GM10266 (cell line): ENCODE data around the gene KRTAP5-6.
"Not testable (repeated sequence)": the region's sequence is repeated elsewhere in the genome, so short reads cannot be mapped to it uniquely, and the experiment has no call there.

ENCODE experiments used
- DNase-seq: peaks from one replicate; pipeline ENCODE4 v3.0.0; 2012; ENCODE audit errors: extremely low spot score
- TF ChIP-seq, protein P1 (sequence below): IDR thresholded peaks from 2 replicates; pipeline ENCODE4 v1.5.1; 2012; ENCODE audit warnings: mild to moderate bottlenecking, low read depth; ENCODE audit not compliant: control insufficient read depth, insufficient read depth; ENCODE audit errors: missing control alignments

Gene KRTAP5-6

DNA sequence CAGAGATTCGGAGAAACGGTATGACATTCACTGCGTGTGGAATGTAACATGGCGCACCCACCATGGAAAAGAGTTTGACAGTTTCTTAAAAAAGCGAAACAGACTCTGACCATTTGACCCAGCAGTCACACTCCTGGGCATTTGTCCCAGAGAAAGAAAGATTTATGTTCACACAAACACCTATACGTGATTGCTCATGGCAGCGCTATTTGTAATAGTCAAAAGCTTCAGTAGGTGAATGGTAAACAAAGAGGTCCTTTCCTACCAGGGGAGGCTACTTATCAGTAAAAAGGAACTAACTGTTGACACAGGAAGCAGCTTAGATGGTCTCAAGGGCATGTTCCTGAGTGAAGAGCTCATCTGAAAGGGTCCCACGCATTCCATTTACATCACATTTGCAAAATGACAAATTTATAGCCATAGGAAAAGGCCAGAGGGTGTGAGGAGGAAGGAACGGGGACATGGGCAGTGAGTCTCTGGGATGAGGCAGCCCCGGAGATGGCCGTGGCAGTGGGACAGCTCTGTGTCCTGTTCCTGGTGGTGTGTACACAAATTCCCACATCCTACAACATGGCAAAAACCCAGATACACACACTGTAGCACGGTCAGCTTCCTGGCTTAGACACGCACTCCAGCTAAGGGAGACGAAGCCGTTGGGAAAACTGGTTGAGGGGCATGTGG is 14.6 kb upstream of the KRTAP5-6 start:
- no peak for DNase-seq
- TF ChIP-seq, protein P1, sequence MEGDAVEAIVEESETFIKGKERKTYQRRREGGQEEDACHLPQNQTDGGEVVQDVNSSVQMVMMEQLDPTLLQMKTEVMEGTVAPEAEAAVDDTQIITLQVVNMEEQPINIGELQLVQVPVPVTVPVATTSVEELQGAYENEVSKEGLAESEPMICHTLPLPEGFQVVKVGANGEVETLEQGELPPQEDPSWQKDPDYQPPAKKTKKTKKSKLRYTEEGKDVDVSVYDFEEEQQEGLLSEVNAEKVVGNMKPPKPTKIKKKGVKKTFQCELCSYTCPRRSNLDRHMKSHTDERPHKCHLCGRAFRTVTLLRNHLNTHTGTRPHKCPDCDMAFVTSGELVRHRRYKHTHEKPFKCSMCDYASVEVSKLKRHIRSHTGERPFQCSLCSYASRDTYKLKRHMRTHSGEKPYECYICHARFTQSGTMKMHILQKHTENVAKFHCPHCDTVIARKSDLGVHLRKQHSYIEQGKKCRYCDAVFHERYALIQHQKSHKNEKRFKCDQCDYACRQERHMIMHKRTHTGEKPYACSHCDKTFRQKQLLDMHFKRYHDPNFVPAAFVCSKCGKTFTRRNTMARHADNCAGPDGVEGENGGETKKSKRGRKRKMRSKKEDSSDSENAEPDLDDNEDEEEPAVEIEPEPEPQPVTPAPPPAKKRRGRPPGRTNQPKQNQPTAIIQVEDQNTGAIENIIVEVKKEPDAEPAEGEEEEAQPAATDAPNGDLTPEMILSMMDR = no peak

DNA sequence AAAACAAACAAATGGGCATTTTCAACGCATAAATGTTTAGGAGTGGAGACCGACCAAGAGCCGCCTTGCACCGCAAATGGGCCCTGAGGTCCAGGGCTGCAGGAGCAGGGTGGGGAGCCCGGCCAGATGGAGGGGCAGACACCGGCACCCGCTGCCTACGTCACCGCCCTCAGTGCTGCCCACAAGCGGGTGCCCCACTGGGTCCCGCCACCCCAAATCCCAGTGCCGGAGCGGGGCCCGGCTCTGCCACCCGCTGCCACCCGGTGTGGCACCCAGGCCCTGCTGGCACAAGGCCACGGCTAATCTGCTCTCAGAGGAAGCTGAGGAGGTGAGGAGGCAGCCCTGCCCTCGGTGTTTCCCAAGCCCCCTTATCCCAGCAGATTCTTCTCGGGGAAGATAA is 13.8 kb upstream of the KRTAP5-6 start:
- not testable (repeated sequence) for DNase-seq

DNA sequence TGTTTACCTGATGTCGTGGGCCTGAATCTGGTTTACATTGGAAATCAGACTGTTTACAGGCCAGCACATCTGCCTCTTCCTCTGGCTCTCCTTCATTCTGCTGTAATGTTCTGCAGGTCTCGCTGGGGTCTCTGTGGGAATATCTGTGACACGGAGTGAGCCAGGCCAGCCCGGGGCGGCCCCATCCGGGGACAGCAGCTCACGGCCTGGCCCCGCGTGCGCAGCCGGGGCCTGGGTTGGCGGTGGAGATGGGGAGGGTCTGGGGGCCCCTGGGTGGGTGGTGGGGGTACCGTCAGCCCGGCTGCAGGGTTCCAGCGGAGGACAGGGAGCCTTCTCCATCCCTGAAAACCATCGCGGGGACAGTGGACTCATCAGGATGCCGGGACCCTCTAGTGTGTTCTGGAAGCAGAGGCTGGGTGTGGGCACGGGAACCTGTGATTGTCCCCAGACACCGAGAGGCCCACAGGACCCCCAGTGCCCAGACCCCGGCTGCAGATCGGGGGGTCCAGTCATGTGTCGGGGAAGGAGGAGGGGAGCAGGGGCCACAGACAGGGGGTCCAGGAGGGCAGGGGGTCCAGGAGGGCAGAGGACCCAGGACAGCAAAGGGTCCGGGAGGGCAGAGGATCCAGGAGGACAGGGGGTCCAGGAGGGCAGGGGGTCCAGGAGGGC is 13.0 kb upstream of the KRTAP5-6 start:
- not testable (repeated sequence) for DNase-seq

DNA sequence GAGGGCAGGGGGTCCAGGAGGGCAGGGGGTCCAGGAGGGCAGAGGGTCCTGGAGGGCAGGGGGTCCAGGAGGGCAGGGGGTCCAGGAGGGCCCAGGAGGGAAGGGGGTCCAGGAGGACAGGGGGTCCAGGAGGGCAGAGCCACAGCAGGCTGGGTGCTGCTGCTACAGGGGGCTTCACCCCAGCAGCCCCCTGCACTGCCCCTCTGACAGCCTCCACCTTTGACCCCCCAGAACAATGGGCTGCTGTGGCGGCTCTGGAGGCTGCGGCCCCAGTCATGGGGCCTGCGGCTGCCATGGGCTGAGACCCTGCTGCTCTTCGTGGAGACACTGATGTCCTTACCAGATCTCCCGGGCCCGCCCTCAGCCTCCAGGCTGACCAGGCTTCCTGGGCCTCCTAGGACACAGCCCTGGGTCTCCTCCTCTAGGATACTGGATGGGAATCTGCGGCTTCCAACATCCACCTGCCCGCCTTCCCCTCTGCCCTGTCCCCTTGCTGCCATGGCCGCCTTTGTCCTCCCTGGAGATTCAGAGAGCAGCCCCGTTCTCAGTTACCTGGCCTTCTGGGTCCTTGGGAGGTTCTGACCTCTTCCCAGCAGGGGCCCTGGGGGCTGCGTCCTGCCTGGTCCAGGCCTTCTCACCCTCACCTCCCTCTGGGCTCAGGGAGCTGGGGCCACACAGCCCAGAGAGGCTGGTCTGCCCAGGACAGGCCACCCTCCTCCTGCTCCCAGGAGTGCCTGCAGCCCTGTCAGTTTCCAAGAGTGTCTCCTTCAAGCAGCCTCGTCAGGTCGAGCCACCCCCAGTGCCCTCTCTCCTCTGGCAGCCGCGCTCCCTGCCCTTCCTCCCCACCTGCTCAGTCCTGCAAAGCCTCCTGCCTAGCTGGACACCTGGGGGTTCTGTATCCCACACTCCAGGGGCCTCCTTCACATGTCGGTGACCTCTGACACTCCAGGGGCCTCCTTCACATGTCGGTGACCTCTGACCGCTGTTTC is 11.8 kb upstream of the KRTAP5-6 start:
- DNase-seq = not testable (repeated sequence)

DNA sequence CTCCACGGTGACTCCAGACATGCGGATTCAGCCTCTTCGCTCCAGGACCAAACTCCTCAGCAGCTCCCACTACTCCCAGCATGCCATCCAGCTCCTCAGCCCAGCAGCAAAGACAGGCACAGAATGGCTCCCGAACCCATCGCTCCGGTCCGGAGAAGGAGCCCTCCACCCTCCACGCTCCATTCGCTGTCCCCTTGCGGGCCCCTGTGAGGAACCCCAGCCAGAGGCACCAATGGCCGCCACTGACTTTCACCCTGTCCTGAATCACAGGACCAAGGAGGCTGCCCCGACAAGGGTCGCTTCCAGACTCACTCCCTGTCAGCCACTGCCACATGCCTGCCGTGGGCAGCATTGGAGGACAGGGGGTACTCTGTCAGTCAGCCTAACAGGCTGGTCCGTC is 10.8 kb upstream of the KRTAP5-6 start:
- not testable (repeated sequence) for DNase-seq

DNA sequence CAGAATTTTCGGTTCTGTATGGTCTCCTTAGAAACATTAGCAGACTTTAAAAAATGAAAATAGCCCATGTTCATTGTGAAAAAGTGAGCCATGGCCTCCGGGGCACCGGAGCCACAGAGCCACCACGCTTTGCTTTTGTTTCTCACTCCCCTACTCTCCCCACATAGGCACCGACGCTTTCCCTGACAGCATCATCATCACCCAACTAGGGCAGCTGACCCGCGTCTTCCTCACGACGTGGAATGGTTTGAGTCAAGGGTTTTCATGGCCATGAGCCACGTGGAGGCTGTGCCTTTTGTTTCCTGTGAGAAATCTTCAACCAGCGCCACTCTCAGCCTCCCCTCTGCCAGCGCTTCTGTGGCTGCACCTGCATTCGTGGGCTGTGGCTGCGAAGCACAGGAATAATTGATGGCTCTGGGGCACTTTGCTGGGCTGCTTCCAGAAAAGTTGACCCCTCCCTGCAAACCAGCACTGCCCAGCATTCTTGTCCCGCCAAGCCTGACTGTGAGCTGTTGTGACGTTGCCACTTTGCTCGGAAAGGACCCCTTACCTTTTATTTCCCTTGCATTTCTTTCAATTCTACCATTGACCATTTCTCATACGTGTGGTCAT is 8.6 kb upstream of the KRTAP5-6 start:
- DNase-seq = not testable (repeated sequence)

DNA sequence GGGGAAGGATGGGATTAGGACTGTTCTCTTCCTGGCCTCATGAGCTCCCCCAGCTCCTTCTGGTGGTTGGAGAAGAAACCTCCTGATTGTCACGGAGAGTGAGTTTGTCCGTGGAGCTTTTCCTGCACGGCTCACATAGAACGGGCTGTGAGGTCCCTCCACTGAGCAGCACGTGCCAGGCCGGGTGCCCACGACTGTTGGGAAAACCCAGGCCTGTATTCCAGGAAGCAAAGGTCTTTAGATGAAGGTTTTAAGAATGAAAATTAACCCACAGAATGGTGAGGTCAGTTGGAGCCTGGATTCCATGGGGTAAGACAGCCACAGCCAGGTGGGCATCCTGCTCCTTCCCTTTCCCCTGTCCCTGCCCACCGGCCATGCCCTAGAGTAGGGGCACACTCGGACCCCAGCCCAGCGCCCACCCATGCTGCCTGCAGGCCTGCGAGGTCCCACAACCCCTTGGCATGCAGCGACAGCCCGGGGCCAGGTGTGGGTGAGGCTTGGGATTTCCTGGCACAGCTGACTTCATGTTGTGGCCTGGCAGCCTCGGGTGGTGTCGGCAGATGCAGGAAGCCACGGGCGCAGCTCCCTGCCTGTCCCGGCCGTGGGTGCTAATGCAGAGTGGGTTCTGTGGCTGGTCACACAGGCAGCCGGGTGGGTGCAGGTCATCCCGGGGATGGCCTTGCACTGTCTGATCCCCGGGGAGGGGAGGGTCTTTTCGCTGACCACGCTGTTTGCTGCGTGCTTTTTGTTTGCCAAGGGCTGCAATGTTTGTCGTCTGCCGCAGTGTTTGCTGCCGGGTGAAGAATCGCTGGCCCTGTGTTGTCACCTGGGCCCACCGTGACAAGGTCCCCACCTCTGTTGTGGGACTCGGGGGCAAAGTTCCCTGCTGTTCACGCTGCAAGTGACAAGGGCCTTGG is 7.5 kb upstream of the KRTAP5-6 start:
- not testable (repeated sequence) for DNase-seq

DNA sequence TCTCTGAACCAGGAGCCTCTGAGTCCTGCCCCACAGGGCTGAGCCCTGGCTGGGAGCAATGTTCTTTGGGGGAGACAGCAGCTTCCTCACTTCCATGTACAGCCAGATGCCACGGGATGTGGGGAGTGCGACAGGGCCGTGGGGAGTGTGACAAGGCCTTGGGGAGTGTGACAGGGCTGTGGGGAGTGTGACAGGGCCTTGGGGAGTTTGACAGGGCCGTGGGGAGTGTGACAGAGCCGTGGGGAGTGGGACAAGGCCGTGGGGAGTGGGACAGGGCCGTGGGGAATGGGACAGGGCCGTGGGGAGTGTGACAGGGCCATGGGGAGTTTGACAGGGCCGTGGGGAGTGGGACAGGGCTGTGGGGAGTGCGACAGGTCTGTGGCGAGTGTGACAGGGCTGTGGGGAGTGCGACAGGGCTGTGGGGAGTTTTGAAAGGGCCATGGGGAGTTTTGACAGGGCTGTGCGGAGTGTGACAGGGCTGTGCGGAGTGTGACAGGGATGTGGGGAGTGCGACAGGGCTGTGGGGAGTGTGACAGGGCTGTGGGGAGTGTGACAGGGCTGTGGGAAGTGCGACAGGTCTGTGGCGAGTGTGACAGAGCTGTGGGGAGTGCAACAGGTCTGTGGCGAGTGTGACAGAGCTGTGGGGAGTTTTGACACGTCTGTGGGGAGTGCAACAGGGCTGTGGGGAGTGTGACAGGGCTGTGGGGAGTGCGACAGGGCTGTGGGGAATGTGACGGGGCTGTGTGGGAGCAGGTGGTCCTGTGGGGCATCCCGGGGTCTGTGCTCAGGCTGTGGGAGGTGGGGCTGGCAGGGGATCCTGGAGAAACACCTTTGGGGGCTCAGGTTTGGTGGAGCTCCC is 6.6 kb upstream of the KRTAP5-6 start:
- no peak for DNase-seq
- TF ChIP-seq, protein P1 = no peak

DNA sequence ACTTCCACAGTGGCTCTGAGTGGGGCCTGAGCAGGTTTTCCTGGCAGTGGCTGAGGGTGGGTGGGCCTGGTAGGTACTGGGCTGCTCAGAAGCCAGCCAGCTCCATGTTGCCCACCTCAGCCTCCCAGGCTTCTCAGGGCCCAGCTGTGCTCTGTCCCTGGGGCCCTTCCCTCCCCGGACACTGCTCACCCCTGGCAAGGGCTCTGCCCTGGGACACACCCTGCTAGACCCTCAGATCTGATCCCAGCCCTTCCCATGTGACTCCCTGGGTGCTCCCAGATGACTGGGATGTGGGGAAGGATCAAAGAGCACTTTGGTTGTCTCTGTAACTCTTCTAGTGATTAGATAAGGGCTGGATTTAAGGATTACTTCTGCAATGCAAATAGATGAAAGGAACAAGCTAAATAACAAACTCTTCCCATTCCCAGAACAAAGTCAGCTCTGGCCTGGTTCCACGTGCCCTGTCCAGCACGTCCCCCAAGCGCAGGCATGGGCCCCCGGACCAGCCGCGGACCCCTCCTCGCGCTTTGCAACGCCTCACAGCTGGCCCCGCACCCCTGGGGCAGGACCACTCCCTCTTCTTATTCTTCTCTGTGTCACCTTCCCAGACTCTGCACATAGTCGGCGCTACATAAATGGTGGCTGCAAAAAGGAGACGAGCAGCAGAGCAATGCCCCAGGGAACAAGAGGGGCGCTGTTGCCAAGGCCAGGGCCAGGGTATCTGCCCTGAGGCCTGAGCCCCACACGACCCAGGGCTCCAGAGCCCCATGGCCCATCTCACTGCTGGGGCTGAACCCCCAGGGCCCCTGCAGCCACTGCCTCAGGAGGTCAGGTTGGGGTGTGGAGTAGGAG is 5.7 kb upstream of the KRTAP5-6 start:
- TF ChIP-seq, protein P1 = no peak
- no peak for DNase-seq
